ENCODE measurements around the gene LUC7L2.

DNA sequence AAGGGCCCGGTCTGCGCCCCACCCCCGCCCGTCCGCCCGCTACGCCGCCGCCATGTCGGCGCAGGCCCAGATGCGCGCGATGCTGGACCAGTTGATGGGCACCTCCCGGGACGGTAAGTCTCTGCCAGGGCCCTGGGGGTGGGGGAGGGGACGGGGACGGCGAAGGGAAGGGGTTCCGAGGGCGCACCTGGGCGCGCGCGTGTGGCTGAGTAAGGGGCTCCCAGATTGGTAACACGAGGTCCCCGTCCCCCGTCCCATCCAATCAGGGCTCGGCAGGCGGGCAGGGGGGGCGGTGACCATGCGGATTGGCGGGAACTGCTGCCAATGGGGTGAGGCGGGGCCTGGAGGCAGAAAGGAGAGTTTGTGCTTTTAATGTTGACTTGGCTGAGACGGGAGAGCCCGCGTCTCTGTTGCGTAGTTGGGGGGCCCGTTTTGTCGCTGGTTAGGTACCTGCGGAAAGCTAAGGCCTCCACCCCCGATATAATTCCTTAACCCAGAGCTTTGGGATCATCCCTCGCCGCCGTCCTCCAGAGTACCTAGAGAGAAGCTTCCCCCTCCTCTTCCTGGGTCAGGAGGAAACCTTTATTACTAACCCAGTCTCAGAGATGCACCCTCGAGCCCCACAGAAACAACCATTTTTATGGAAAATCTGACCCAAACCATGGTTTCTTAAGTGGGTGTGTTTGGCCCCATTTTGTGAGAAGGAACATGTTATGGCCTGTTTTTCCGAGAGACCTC lies 685 bp downstream of the LUC7L2 start:
- TF ChIP-seq, protein P1, sequence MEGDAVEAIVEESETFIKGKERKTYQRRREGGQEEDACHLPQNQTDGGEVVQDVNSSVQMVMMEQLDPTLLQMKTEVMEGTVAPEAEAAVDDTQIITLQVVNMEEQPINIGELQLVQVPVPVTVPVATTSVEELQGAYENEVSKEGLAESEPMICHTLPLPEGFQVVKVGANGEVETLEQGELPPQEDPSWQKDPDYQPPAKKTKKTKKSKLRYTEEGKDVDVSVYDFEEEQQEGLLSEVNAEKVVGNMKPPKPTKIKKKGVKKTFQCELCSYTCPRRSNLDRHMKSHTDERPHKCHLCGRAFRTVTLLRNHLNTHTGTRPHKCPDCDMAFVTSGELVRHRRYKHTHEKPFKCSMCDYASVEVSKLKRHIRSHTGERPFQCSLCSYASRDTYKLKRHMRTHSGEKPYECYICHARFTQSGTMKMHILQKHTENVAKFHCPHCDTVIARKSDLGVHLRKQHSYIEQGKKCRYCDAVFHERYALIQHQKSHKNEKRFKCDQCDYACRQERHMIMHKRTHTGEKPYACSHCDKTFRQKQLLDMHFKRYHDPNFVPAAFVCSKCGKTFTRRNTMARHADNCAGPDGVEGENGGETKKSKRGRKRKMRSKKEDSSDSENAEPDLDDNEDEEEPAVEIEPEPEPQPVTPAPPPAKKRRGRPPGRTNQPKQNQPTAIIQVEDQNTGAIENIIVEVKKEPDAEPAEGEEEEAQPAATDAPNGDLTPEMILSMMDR (IDR thresholded peaks at IDR 0.05): no peak
- TF ChIP-seq EZH2phosphoT487 (IDR thresholded peaks at IDR 0.05): no peak

Measured in neural progenitor cell (in vitro differentiated cells).